ENCODE results near the gene SCUBE3.

Gene SCUBE3

GRCh38 chr6:35181933-35182612, 31.7 kb upstream of the SCUBE3 start:
- DNase-seq, result no peak

- no peak for DNase-seq
Observed at GRCh38 chr6:35183281-35183680, 30.5 kb upstream of the SCUBE3 start.

GRCh38 chr6:35183935-35184334, 29.8 kb upstream of the SCUBE3 start:
- no peak for DNase-seq

- DNase-seq, result no peak
Observed at GRCh38 chr6:35184580-35185301, 29.0 kb upstream of the SCUBE3 start.

GRCh38 chr6:35185302-35185681, 28.5 kb upstream of the SCUBE3 start:
- DNase-seq, result no peak

- no peak for DNase-seq
Observed at GRCh38 chr6:35185971-35186370, 27.8 kb upstream of the SCUBE3 start.

GRCh38 chr6:35186571-35186970, 27.2 kb upstream of the SCUBE3 start:
- DNase-seq, result no peak

GRCh38 chr6:35188886-35189285, 24.9 kb upstream of the SCUBE3 start:
- no peak for DNase-seq

GRCh38 chr6:35190306-35190705, 23.4 kb upstream of the SCUBE3 start:
- DNase-seq, result no peak

- DNase-seq, result no peak
Observed at GRCh38 chr6:35191889-35192288, 21.9 kb upstream of the SCUBE3 start.

- no peak for DNase-seq
Observed at GRCh38 chr6:35192301-35192860, 21.4 kb upstream of the SCUBE3 start.

GRCh38 chr6:35194390-35194789, 19.4 kb upstream of the SCUBE3 start:
- no peak for DNase-seq

GRCh38 chr6:35195120-35195780, 18.5 kb upstream of the SCUBE3 start:
- no peak for DNase-seq

- no peak for DNase-seq
Observed at GRCh38 chr6:35197196-35197595, 16.6 kb upstream of the SCUBE3 start.

- DNase-seq, result no peak
Observed at GRCh38 chr6:35199866-35200265, 13.9 kb upstream of the SCUBE3 start.

- DNase-seq, result no peak
Observed at GRCh38 chr6:35202066-35202546, 11.7 kb upstream of the SCUBE3 start.

- no peak for DNase-seq
Observed at GRCh38 chr6:35203152-35203670, 10.5 kb upstream of the SCUBE3 start.

GRCh38 chr6:35203680-35204079, 10.1 kb upstream of the SCUBE3 start:
- no peak for DNase-seq

- DNase-seq, result no peak
Observed at GRCh38 chr6:35206346-35206745, 7.4 kb upstream of the SCUBE3 start.

- no peak for DNase-seq
Observed at GRCh38 chr6:35208419-35208818, 5.3 kb upstream of the SCUBE3 start.

GRCh38 chr6:35209081-35209480, 4.7 kb upstream of the SCUBE3 start:
- DNase-seq, result no peak

- no peak for DNase-seq
Observed at GRCh38 chr6:35209622-35210247, 4.0 kb upstream of the SCUBE3 start.

GRCh38 chr6:35213298-35213791, 411 bp upstream of the SCUBE3 start:
- no peak for DNase-seq

Measured in effector CD8-positive, alpha-beta T cell (primary cell).